NT2/D1 (cell line): ENCODE measurements around the gene DNAJC6.

Experiments
- SUZ12 ChIP-seq: IDR thresholded peaks from 2 replicates; pipeline ENCODE4 v1.6.1; 2011; ENCODE audit not compliant: insufficient read length, insufficient read depth; ENCODE audit errors: extremely low read depth
- YY1 ChIP-seq: IDR thresholded peaks from 2 replicates; pipeline ENCODE4 v1.6.1; 2011; ENCODE audit not compliant: insufficient read length, insufficient read depth
- ZNF274 ChIP-seq: IDR thresholded peaks from 2 replicates; pipeline ENCODE4 v1.6.1; 2011; ENCODE audit warnings: mild to moderate bottlenecking, low read depth, low read length

DNA sequence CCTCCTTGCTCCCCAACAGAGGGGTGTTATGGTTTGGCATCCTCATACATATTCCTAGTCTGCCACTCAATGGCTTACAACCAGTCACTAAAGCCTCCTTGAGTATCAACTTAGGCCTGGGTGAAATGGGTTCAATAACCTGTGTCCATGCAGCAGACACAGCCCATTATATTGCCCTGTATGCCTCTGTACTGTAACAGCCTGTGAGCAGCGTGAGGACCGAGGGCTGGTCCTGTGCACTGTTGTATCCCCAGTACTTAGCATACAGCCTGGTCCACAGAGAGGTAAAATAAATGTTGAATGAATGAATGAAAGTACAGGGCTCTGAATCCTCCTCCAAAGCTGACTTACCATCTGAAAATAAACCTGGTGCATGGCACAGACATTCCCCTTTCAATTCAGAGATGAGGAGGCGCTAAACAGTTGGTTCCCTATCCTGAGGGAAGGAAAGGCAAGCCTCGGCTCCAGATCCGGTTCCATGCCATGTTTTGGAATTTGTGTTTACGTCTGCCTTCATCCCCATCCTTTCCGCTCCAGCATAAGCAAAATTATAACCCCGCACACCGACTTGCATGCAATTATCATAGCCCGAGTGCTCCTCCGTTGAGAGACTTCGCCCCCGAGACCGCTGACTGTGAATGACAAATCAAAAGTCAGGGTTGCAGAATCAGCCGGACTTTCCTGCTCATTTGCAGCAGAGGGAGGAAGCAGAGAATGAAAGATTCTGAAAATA is 45.0 kb upstream of the DNAJC6 start:
- no peak for TF ChIP-seq ZNF274
- no peak for TF ChIP-seq YY1
- no peak for TF ChIP-seq SUZ12
